Testis (tissue), 3 donors: Measurements from ENCODE around the gene NCBP3. TPM values are rescaled to one million over a fixed set of nuclear protein-coding genes. Genes with fewer than 3 reads are reported as not detected.

Source experiments
- DNase-seq: peaks from one replicate; pipeline ENCODE4 v3.0.0-alpha.2; 2019
- H3K27ac ChIP-seq, 2 donors: fragments of 200-600 bp; sonication (generic); one replicate each; pipeline ENCODE4 v1.5.1; 2019
- H3K27me3 ChIP-seq: fragments of 200-600 bp; sonication (generic); one replicate; pipeline ENCODE4 v1.5.1; 2019
- H3K36me3 ChIP-seq: fragments of 200-600 bp; sonication (generic); one replicate; pipeline ENCODE4 v1.5.1; 2017; ENCODE audit warnings: low read depth; ENCODE audit errors: missing control alignments
- H3K4me1 ChIP-seq: fragments of 200-600 bp; sonication (generic); one replicate; pipeline ENCODE4 v1.5.1; 2019
- H3K4me3 ChIP-seq, 2 donors: fragments of 200-600 bp; sonication (generic); one replicate each; pipeline ENCODE4 v1.5.1; 2017 to 2019
- H3K9me3 ChIP-seq: fragments of 200-600 bp; sonication (generic); one replicate; pipeline ENCODE4 v1.5.1; 2017
- POLR2A ChIP-seq: fragments of 450-650 bp; IDR thresholded peaks from one replicate; pipeline ENCODE4 v1.6.1; 2017; ENCODE audit warnings: antibody characterized with exemption, mild to moderate bottlenecking, moderate library complexity
- WGBS, 2 donors: methylation state at CpG; one replicate each; pipeline ENCODE4 v1.1.5; 2018; 5-methylcytosine and 5-hydroxymethylcytosine counted together
- intact Hi-C: fragments of 100-400 bp; cut with DNase I; formaldehyde crosslinking; loops from one replicate; pipeline ENCODE4 v1.15.1; 2023; ENCODE audit warnings: low total_unique reads
- polyA plus RNA-seq: library from polyadenylated mRNA; stranded (reverse); fragments of 350-450 nt; fragmentation: Illumina TruSeq; extraction: RNeasy Lipid Tissue Mini Kit (QIAGEN cat#74804); gene quantifications from one replicate; pipeline ENCODE4 v1.2.3, GENCODE V29; 2014; ENCODE audit warnings: low read depth, low replicate concordance; ENCODE audit not compliant: insufficient read depth
- total RNA-seq, 2 donors: library from RNA; depleted of rRNA; stranded (reverse); fragments of >200 nt; gene quantifications; one replicate each; pipeline ENCODE4 v1.2.3, GENCODE V29; 2016
- TF ChIP-seq, protein P1 (sequence below), 3 experiments: fragments of 450-650 bp in 2 of 3; fragments of 200-600 bp in 1 of 3; sonication (generic) in 1 of 3; IDR thresholded peaks; one replicate each; pipeline ENCODE4 v1.5.1; 2016 to 2019; ENCODE audit warnings: antibody characterized with exemption in 3 of 3, mild to moderate bottlenecking in 2 of 3, moderate library complexity in 1 of 3

Gene NCBP3
- total and polyA plus RNA-seq, 3 donors from 2014 or later = 37.2 to 61.6 (median 37.7) TPM

DNA sequence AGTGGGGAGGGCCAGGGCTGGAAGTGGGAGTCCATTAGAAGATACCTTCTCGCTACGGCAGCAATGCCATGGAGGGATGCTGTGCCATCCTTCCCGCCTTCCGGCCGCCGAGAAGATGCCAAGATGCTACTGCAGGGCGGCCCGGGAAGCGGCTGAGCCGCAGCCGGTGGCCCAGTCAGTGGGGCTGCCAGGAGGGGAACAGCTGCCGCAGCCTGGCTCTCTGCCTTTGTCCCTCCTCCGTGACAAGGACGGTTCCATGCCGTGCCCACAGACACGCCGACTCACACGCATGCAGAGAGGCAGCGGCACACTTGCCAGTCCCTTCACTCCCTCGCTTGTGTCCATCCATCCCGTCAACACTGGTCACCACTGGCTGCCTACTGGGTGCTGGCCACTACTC is 20.2 kb upstream of the NCBP3 start:
- Histone ChIP-seq H3K4me3 (no peak overlapping the region), H3K36me3 (no peaks in the 10 kb centered on the region), H3K27ac (no peak overlapping the region), H3K4me1 (peaks cover 5% of the 10 kb centered on the region), H3K9me3 (no peaks in the 10 kb centered on the region), H3K27me3 (no peaks in the 10 kb centered on the region)
- DNase-seq = no peak
- WGBS, 2 donors = 96 to 97% methylated on average over 12 to 21 of the region's 21 CpGs
- no peak for TF ChIP-seq POLR2A
- TF ChIP-seq, protein P1, sequence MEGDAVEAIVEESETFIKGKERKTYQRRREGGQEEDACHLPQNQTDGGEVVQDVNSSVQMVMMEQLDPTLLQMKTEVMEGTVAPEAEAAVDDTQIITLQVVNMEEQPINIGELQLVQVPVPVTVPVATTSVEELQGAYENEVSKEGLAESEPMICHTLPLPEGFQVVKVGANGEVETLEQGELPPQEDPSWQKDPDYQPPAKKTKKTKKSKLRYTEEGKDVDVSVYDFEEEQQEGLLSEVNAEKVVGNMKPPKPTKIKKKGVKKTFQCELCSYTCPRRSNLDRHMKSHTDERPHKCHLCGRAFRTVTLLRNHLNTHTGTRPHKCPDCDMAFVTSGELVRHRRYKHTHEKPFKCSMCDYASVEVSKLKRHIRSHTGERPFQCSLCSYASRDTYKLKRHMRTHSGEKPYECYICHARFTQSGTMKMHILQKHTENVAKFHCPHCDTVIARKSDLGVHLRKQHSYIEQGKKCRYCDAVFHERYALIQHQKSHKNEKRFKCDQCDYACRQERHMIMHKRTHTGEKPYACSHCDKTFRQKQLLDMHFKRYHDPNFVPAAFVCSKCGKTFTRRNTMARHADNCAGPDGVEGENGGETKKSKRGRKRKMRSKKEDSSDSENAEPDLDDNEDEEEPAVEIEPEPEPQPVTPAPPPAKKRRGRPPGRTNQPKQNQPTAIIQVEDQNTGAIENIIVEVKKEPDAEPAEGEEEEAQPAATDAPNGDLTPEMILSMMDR (IDR thresholded peaks at IDR 0.05) = no peak
- intact Hi-C loops = no loop called here

DNA sequence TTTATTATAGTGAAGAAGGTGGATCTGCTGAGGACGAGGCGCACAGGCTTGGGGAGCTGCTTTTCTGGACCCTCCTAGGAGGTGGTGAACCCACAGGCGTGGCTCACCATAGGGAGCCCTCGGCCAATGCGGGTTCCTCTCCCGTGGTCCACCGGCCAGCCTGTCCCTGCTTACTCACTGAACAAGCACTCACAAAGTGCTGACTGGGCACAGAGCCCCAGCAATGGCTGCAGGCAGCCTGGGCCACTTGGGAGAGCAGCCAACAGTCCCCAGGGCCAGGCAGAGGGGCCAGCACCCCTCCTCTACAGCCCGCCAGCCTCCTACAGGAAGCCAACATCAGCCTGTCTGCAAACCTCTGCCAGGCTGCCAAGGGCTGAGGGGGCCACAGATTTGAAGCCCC is 19.1 kb upstream of the NCBP3 start:
- no peak for TF ChIP-seq POLR2A
- TF ChIP-seq, protein P1 (IDR thresholded peaks at IDR 0.05) = no peak
- Histone ChIP-seq H3K9me3 (no peaks in the 10 kb centered on the region), H3K27ac (no peak overlapping the region), H3K4me3 (no peak overlapping the region), H3K4me1 (no peaks in the 10 kb centered on the region), H3K36me3 (no peaks in the 10 kb centered on the region), H3K27me3 (no peaks in the 10 kb centered on the region)
- intact Hi-C loops = no loop called here
- no peak for DNase-seq
- 69% methylated on average over 8 of the region's 8 CpGs; no CpG with 5 or more reads in 1 of the 2 donors for WGBS, 2 donors

DNA sequence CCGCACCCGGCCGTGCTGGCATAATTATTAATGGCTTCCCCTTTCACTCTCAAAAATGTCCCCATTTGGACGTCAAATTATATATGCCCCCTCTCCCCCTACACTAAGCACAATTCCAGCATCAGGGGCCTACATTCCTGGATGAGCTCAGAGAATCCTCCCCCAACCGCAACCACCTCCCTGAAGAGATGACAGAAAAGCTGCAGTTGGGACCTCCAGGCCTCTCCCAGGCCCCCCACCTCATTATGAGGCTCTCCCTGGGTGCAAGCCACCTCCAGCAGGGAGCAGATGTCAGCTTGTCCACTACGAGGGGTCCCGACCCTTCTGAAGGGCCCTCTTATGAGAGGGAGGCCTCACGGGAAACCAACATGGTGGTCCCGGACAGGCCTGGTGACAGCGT is 18.5 kb upstream of the NCBP3 start:
- TF ChIP-seq POLR2A = no peak
- TF ChIP-seq, protein P1 (IDR thresholded peaks at IDR 0.05) = no peak
- intact Hi-C loops = no loop called here
- DNase-seq = no peak
- Histone ChIP-seq H3K27ac (no peak overlapping the region), H3K4me1 (no peaks in the 10 kb centered on the region), H3K9me3 (no peaks in the 10 kb centered on the region), H3K36me3 (no peaks in the 10 kb centered on the region), H3K27me3 (no peaks in the 10 kb centered on the region), H3K4me3 (no peak overlapping the region)
- 96% methylated on average over 5 to 10 of the region's 10 CpGs for WGBS, 2 donors

DNA sequence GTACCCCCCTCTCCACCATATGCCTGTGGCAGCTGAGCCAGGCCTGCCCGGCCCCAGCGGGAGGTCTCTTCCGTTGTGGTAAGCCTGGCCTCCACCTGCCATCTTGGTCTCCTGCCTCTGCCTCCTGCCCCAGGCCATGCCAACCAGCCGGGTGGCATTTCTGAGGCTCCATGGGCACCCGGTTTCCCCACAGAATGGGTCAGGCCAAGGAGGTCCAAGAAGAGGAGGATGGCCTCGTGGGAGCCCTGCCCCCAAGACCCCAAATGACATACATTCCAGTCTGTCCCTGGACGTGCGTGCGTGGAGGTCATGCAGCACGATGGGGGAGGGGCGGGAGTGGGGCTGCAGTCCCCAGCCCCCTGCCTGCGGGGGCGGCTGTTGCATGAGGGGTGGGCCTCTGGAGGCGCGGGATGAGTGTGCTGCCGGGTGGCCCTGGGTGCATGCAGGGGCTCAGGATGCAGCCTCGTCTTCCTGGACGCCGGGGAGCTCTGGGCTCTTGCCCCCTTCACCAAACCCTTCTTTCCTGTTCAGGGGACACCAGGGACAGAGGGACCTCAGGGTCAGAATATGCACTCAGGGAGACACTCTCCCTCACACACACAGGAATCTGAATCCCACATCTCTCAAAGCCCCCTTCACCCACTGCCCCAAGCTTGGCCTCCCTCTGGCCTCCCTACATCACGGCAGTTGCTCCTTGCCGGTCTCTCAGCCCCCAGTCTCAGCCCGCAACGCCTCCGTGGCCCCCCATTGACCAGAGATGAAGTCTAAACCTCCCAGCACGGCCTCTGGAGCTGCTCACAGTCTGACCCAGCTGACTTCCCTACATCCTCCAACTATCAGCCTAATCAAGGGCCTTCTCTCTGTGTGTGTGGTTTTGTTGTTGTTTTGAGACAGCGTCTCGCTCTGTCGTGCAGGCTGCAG is 16.0 kb upstream of the NCBP3 start:
- TF ChIP-seq, protein P1 (IDR thresholded peaks at IDR 0.05) = no peak
- no peak for TF ChIP-seq POLR2A
- H3K4me3 ChIP-seq = no peak overlapping the region
- WGBS, 2 donors = 84 to 92% methylated on average over 25 to 27 of the region's 28 CpGs
- H3K9me3 ChIP-seq = no peaks in the 10 kb centered on the region
- no peaks in the 10 kb centered on the region for H3K4me1 ChIP-seq
- no peak for DNase-seq
- H3K27me3 ChIP-seq = no peaks in the 10 kb centered on the region
- intact Hi-C loops = no loop called here
- no peaks in the 10 kb centered on the region for H3K36me3 ChIP-seq
- no peak overlapping the region for H3K27ac ChIP-seq
